ENCODE results near the gene COX15. TPM values are rescaled to one million over a fixed set of nuclear protein-coding genes. Genes with fewer than 3 reads are reported as not detected.

Gene COX15
- total RNA-seq, 3 donors from 2014 or later (not counting 1 experiment from before 2014, with no cell fraction given): 17.1 to 27.9 (median 20.3) TPM

GRCh38 chr10:99760321-99760720 is 28.4 kb upstream of the COX15 start:
- DNase-seq: no peak
- Histone ChIP-seq H3K9me3 (ENCODE audit: control insufficient read depth, insufficient read depth, low read length) (no peaks in the 10 kb centered on the region), H3K4me3 (ENCODE audit: low read length) (no peak overlapping the region), H3K27me3 (ENCODE audit: control insufficient read depth, insufficient read depth, low read length) (no peaks in the 10 kb centered on the region), H3K27ac (ENCODE audit: low read length) (no peak overlapping the region), H3K36me3 (ENCODE audit: control insufficient read depth, insufficient read depth, low read length) (peaks cover 49% of the 10 kb centered on the region), H3K4me1 (ENCODE audit: control insufficient read depth, insufficient read depth, low read length) (no peaks in the 10 kb centered on the region)
- Mint-ChIP-seq H3K9me3 (no peaks in the 10 kb centered on the region), H3K4me3 (no peak overlapping the region), H3K27me3 (ENCODE audit: low read depth in 2 of 2) (no peaks in the 10 kb centered on the region), H3K27ac (no peak overlapping the region), H3K4me1 (no peaks in the 10 kb centered on the region), H3K36me3 (peaks cover 37% of the 10 kb centered on the region)
- no peak for TF ChIP-seq CTCF (IDR thresholded peaks at IDR 0.05)
- intact Hi-C loops (cut with micrococcal nuclease): no loop called here
- ATAC-seq: no peak
- 96% methylated on average over 1 of the region's 1 CpG for WGBS (ENCODE audit: insufficient coverage)

- Mint-ChIP-seq H3K27ac (no peak overlapping the region), H3K4me1 (no peaks in the 10 kb centered on the region), H3K4me3 (no peak overlapping the region), H3K36me3 (peaks cover 37% of the 10 kb centered on the region), H3K9me3 (no peaks in the 10 kb centered on the region), H3K27me3 (ENCODE audit: low read depth in 2 of 2) (no peaks in the 10 kb centered on the region)
- DNase-seq (no peak), ATAC-seq (no peak)
- Histone ChIP-seq H3K27me3 (ENCODE audit: control insufficient read depth, insufficient read depth, low read length) (no peaks in the 10 kb centered on the region), H3K4me3 (ENCODE audit: low read length) (no peak overlapping the region), H3K4me1 (ENCODE audit: control insufficient read depth, insufficient read depth, low read length) (no peaks in the 10 kb centered on the region), H3K27ac (ENCODE audit: low read length) (no peak overlapping the region), H3K36me3 (ENCODE audit: control insufficient read depth, insufficient read depth, low read length) (peaks cover 57% of the 10 kb centered on the region), H3K9me3 (ENCODE audit: control insufficient read depth, insufficient read depth, low read length) (no peaks in the 10 kb centered on the region)
- 97% methylated on average over 2 of the region's 2 CpGs for WGBS (ENCODE audit: insufficient coverage)
- TF ChIP-seq CTCF (IDR thresholded peaks at IDR 0.05): no peak
- intact Hi-C loops (cut with micrococcal nuclease): no loop called here
Measured at GRCh38 chr10:99758211-99758891, 26.4 kb upstream of the COX15 start.

- Histone ChIP-seq H3K36me3 (ENCODE audit: control insufficient read depth, insufficient read depth, low read length) (peaks cover 74% of the 10 kb centered on the region), H3K4me1 (ENCODE audit: control insufficient read depth, insufficient read depth, low read length) (no peaks in the 10 kb centered on the region), H3K27ac (ENCODE audit: low read length) (no peak overlapping the region), H3K27me3 (ENCODE audit: control insufficient read depth, insufficient read depth, low read length) (no peaks in the 10 kb centered on the region), H3K4me3 (ENCODE audit: low read length) (no peak overlapping the region), H3K9me3 (ENCODE audit: control insufficient read depth, insufficient read depth, low read length) (no peaks in the 10 kb centered on the region)
- Mint-ChIP-seq H3K36me3 (peaks cover 33% of the 10 kb centered on the region), H3K4me1 (no peaks in the 10 kb centered on the region), H3K9me3 (no peaks in the 10 kb centered on the region), H3K27ac (no peak overlapping the region), H3K4me3 (no peak overlapping the region), H3K27me3 (ENCODE audit: low read depth in 2 of 2) (no peaks in the 10 kb centered on the region)
- 100% methylated on average over 1 of the region's 1 CpG for WGBS (ENCODE audit: insufficient coverage)
- no peak for TF ChIP-seq CTCF (IDR thresholded peaks at IDR 0.05)
- ATAC-seq (no peak), DNase-seq (no peak)
- intact Hi-C loops (cut with micrococcal nuclease): no loop called here
Measured at GRCh38 chr10:99756159-99756558, 24.2 kb upstream of the COX15 start.

GRCh38 chr10:99754670-99755069 is 22.7 kb upstream of the COX15 start:
- Mint-ChIP-seq H3K27me3 (ENCODE audit: low read depth in 2 of 2) (no peaks in the 10 kb centered on the region), H3K4me1 (no peaks in the 10 kb centered on the region), H3K4me3 (no peak overlapping the region), H3K9me3 (no peaks in the 10 kb centered on the region), H3K36me3 (peaks cover 31% of the 10 kb centered on the region), H3K27ac (no peak overlapping the region)
- Histone ChIP-seq H3K4me1 (ENCODE audit: control insufficient read depth, insufficient read depth, low read length) (no peaks in the 10 kb centered on the region), H3K36me3 (ENCODE audit: control insufficient read depth, insufficient read depth, low read length) (peaks cover 77% of the 10 kb centered on the region), H3K27ac (ENCODE audit: low read length) (no peak overlapping the region), H3K4me3 (ENCODE audit: low read length) (no peak overlapping the region), H3K9me3 (ENCODE audit: control insufficient read depth, insufficient read depth, low read length) (no peaks in the 10 kb centered on the region), H3K27me3 (ENCODE audit: control insufficient read depth, insufficient read depth, low read length) (no peaks in the 10 kb centered on the region)
- TF ChIP-seq CTCF (IDR thresholded peaks at IDR 0.05): no peak
- intact Hi-C loops (cut with micrococcal nuclease): no loop called here
- no peak for DNase-seq
- ATAC-seq: no peak
- no CpG with 5 or more reads among the region's 1 CpG for WGBS (ENCODE audit: insufficient coverage)
